NCI-H1092 (cell line): Measurements from ENCODE around the gene C1QC.
A peak's percentile ranks its signal among the peaks of the same experiment; 100 is the strongest.

ENCODE experiments used
- DNase-seq: peaks from one replicate; lab custom pipeline; 2025; lab: John Stamatoyannopoulos, UW

The C1QC gene

GRCh38 chr1:22680726-22681125 is 37.3 kb downstream of the C1QC start:
- DNase-seq = peak; percentile 17

GRCh38 chr1:22681556-22682276 is 38.3 kb downstream of the C1QC start:
- DNase-seq = no peak

- no peak for DNase-seq
Measured at GRCh38 chr1:22683547-22683946, 40.1 kb downstream of the C1QC start.

- DNase-seq = no peak
Measured at GRCh38 chr1:22685591-22686059, 42.2 kb downstream of the C1QC start.

- DNase-seq = no peak
Measured at GRCh38 chr1:22687191-22687590, 43.8 kb downstream of the C1QC start.

- no peak for DNase-seq
Measured at GRCh38 chr1:22688466-22688865, 45.0 kb downstream of the C1QC start.

GRCh38 chr1:22689505-22689904 is 46.1 kb downstream of the C1QC start:
- DNase-seq = peak; percentile 68

- no peak for DNase-seq
Measured at GRCh38 chr1:22691031-22691753, 47.8 kb downstream of the C1QC start.

- no peak for DNase-seq
Measured at GRCh38 chr1:22694172-22694571, 50.7 kb downstream of the C1QC start.

- no peak for DNase-seq
Measured at GRCh38 chr1:22696610-22697009, 53.2 kb downstream of the C1QC start.
